ENCODE measurements around the gene CDK11A. TPM values are rescaled to one million over a fixed set of nuclear protein-coding genes. Genes with fewer than 3 reads are reported as not detected.
"Not testable (repeated sequence)": the region's sequence is repeated elsewhere in the genome, so short reads cannot be mapped to it uniquely, and the experiment has no call there.

The CDK11A gene
- total RNA-seq, 1 experiment from 2014 or later = 56.1 TPM

DNA sequence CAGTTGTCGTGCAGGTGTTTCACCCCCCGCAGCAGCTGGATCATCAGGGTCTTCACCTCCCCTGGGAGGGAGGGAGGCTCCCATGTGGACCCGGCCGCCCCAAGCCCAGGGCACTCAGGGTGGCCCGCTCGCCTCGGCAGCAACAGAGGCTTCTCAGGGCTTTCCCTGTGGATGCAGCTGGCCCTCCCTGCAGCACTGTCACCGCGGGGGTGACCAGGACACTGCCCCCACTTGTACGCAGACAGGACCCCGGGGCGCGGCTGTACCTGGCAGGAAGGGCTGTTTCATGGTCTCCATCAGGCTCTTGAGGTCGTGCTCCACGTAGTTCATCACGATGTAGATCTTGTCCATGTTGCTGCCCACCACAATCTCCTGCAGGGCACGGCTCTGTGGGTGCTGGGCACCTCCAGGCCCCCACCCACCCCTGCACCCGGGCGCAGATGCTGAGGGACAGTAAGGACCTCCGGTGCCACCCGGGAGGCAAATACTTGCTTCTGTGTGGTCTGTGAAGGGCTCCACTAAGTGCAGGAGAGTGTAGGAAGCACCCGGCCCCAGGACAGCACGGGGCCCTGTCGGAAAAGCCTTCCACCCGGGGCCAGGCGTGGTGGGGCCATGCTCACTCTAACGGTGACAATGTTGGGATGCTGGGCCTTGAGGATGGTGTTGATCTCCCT lies 19.7 kb downstream of the CDK11A start:
- H3K27me3 ChIP-seq (replicated peaks; ENCODE audit: insufficient read depth, low read depth, low read length, poor library complexity); CTCF ChIA-PET; H3K9me3 ChIP-seq (ENCODE audit: low read depth, low read length, poor library complexity, severe bottlenecking); H3K4me1 ChIP-seq (ENCODE audit: insufficient read depth, low read length, poor library complexity, severe bottlenecking); DNase-seq (ENCODE audit: low spot score); intact Hi-C loops (cut with micrococcal nuclease; ENCODE audit: unreplicated experiment); H3K4me3 ChIP-seq (ENCODE audit: low read depth, low read length, poor library complexity, severe bottlenecking); H3K27ac ChIP-seq (ENCODE audit: low read depth, low read length, poor library complexity, severe bottlenecking); POLR2A ChIA-PET (ENCODE audit: low non-redundant PET); H3K36me3 ChIP-seq (ENCODE audit: insufficient read depth, low read length, poor library complexity, severe bottlenecking); BruUV-seq (replicated peaks): not testable (repeated sequence)

DNA sequence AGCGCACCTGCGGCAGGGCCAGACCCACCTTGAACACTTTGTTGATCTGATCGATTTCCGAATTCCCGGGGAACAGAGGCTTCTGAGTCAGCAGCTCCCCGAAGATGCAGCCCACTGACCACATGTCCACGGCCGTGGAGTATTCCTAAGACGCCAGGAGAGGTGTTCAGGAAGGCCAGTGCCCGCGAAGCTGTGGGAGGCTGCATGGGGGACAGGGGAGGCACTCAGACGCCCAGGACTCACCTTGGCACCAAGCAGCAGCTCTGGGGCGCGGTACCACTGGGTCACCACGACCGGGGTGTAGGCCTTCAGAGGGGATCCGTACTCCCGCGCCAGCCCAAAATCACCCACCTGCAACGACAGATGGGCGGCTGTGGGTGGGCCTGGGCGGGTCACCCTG lies 20.4 kb downstream of the CDK11A start:
- H3K4me3 ChIP-seq (ENCODE audit: low read depth, low read length, poor library complexity, severe bottlenecking) = no peak overlapping the region
- no peaks in the 10 kb centered on the region for H3K9me3 ChIP-seq (ENCODE audit: low read depth, low read length, poor library complexity, severe bottlenecking)
- ChIA-PET POLR2A (ENCODE audit: low non-redundant PET) (interaction anchor here (0.5 kb wide), 1 partner anchor 107 kb away, joined by 4 read pairs; no protein-coding TSS in a partner anchor), CTCF (no interaction called here)
- TF ChIP-seq, protein P1, sequence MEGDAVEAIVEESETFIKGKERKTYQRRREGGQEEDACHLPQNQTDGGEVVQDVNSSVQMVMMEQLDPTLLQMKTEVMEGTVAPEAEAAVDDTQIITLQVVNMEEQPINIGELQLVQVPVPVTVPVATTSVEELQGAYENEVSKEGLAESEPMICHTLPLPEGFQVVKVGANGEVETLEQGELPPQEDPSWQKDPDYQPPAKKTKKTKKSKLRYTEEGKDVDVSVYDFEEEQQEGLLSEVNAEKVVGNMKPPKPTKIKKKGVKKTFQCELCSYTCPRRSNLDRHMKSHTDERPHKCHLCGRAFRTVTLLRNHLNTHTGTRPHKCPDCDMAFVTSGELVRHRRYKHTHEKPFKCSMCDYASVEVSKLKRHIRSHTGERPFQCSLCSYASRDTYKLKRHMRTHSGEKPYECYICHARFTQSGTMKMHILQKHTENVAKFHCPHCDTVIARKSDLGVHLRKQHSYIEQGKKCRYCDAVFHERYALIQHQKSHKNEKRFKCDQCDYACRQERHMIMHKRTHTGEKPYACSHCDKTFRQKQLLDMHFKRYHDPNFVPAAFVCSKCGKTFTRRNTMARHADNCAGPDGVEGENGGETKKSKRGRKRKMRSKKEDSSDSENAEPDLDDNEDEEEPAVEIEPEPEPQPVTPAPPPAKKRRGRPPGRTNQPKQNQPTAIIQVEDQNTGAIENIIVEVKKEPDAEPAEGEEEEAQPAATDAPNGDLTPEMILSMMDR (conservative IDR thresholded peaks at IDR 0.05; ENCODE audit: low read depth, low read length) = no peak
- TF ChIP-seq EZH2 (IDR thresholded peaks at IDR 0.05; ENCODE audit: borderline replicate concordance, low read depth, low read length, poor library complexity, severe bottlenecking) = no peak
- intact Hi-C loops (cut with micrococcal nuclease; ENCODE audit: unreplicated experiment) = no loop called here
- DNase-seq (ENCODE audit: low spot score) = no peak
- H3K27ac ChIP-seq (ENCODE audit: low read depth, low read length, poor library complexity, severe bottlenecking) = no peak overlapping the region
- no TSS peak for BruUV-seq (replicated peaks)
- H3K4me1 ChIP-seq (ENCODE audit: insufficient read depth, low read length, poor library complexity, severe bottlenecking) = no peaks in the 10 kb centered on the region
- no peaks in the 10 kb centered on the region for H3K36me3 ChIP-seq (ENCODE audit: insufficient read depth, low read length, poor library complexity, severe bottlenecking)
- no peaks in the 10 kb centered on the region for H3K27me3 ChIP-seq (replicated peaks; ENCODE audit: insufficient read depth, low read depth, low read length, poor library complexity)

DNA sequence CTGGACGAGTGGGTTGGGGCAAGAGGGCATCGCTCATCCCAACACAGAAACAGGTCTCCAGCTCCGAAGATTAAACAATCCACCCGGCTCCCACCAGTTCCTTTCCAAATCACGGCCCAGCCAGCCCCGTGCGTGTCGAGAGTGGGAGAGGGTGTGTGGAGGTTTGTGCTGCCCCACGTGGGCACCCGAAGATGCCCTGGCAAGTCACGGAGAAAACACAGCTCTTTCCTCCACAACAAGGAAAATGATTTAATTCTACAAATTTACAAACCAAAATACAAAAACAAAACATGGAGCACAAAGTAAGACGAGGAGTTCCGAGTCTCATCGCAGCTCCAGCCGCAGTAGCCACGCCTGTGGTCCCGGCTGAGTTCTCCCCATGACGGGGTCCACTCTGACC lies 21.7 kb downstream of the CDK11A start:
- H3K36me3 ChIP-seq (ENCODE audit: insufficient read depth, low read length, poor library complexity, severe bottlenecking); H3K4me1 ChIP-seq (ENCODE audit: insufficient read depth, low read length, poor library complexity, severe bottlenecking); CTCF ChIA-PET; DNase-seq (ENCODE audit: low spot score); H3K27me3 ChIP-seq (replicated peaks; ENCODE audit: insufficient read depth, low read depth, low read length, poor library complexity); H3K9me3 ChIP-seq (ENCODE audit: low read depth, low read length, poor library complexity, severe bottlenecking); BruUV-seq (replicated peaks); POLR2A ChIA-PET (ENCODE audit: low non-redundant PET); H3K4me3 ChIP-seq (ENCODE audit: low read depth, low read length, poor library complexity, severe bottlenecking); H3K27ac ChIP-seq (ENCODE audit: low read depth, low read length, poor library complexity, severe bottlenecking); intact Hi-C loops (cut with micrococcal nuclease; ENCODE audit: unreplicated experiment): not testable (repeated sequence)

DNA sequence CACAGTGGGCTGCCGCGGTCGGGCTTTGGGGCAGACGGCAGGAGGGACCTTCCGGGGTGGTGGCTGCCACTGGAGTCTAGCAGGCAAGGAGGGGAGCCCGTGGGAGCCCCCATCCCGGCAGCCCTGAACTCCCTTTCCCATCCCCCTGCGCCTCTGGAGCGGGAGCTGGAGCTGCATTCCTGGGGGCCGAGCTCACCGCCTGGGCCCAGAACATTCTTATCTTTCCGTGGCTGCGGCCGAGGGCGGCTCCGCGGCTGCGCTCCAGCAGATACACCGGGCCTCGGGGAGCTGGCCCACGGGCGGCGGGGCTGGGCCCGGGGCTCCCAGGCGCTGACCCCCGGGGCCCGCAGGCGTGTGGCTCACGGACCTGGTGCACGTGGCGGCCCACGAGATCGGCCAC lies 23.6 kb downstream of the CDK11A start:
- CTCF ChIA-PET; H3K4me1 ChIP-seq (ENCODE audit: insufficient read depth, low read length, poor library complexity, severe bottlenecking); H3K27ac ChIP-seq (ENCODE audit: low read depth, low read length, poor library complexity, severe bottlenecking); H3K36me3 ChIP-seq (ENCODE audit: insufficient read depth, low read length, poor library complexity, severe bottlenecking); POLR2A ChIA-PET (ENCODE audit: low non-redundant PET); intact Hi-C loops (cut with micrococcal nuclease; ENCODE audit: unreplicated experiment); DNase-seq (ENCODE audit: low spot score); BruUV-seq (replicated peaks); H3K27me3 ChIP-seq (replicated peaks; ENCODE audit: insufficient read depth, low read depth, low read length, poor library complexity); H3K9me3 ChIP-seq (ENCODE audit: low read depth, low read length, poor library complexity, severe bottlenecking); H3K4me3 ChIP-seq (ENCODE audit: low read depth, low read length, poor library complexity, severe bottlenecking): not testable (repeated sequence)

DNA sequence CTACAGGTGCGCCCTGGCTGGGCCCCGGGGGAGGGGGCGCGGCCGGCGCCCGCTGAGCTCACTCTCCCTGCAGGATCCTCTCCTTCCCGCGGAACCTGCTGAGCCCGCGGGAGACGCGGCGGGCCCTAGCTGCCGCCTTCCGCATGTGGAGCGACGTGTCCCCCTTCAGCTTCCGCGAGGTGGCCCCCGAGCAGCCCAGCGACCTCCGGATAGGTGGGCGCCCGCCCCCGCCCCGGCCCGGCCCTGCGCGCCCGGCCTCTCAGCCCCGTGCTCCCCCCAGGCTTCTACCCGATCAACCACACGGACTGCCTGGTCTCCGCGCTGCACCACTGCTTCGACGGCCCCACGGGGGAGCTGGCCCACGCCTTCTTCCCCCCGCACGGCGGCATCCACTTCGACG lies 24.1 kb downstream of the CDK11A start:
- POLR2A ChIA-PET (ENCODE audit: low non-redundant PET) = not testable (repeated sequence)

DNA sequence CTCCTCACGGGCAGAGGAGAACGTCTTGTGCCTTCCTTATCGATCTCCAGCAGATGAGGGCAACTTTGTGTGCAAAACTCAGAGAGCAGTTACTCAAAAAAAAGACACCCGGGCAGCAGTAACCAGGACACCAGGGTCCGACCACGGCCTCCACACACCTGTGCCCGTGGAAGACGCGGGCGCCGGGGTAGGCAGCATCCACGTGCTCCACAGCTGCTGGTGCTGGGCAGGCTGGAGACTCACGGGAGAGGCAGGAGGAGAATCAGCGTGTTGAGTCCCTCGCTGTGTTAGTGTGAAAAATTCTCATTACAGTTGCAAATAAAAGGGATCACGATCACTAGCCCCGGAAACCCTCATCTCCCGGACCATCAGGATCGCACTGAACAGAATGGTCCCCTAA lies 25.1 kb downstream of the CDK11A start:
- intact Hi-C loops (cut with micrococcal nuclease; ENCODE audit: unreplicated experiment) = loop anchor here (10.0 kb wide), 1 partner anchor 46 kb away; no protein-coding TSS in a partner anchor
- POLR2A ChIA-PET (ENCODE audit: low non-redundant PET); H3K36me3 ChIP-seq (ENCODE audit: insufficient read depth, low read length, poor library complexity, severe bottlenecking); H3K27ac ChIP-seq (ENCODE audit: low read depth, low read length, poor library complexity, severe bottlenecking); BruUV-seq (replicated peaks); H3K4me3 ChIP-seq (ENCODE audit: low read depth, low read length, poor library complexity, severe bottlenecking); H3K9me3 ChIP-seq (ENCODE audit: low read depth, low read length, poor library complexity, severe bottlenecking); DNase-seq (ENCODE audit: low spot score); H3K27me3 ChIP-seq (replicated peaks; ENCODE audit: insufficient read depth, low read depth, low read length, poor library complexity); H3K4me1 ChIP-seq (ENCODE audit: insufficient read depth, low read length, poor library complexity, severe bottlenecking); CTCF ChIA-PET: not testable (repeated sequence)

More for the DNA sequence above, 24.1 kb downstream of the CDK11A start:
- H3K4me3 ChIP-seq (ENCODE audit: low read depth, low read length, poor library complexity, severe bottlenecking); H3K36me3 ChIP-seq (ENCODE audit: insufficient read depth, low read length, poor library complexity, severe bottlenecking); BruUV-seq (replicated peaks); CTCF ChIA-PET; intact Hi-C loops (cut with micrococcal nuclease; ENCODE audit: unreplicated experiment); H3K27me3 ChIP-seq (replicated peaks; ENCODE audit: insufficient read depth, low read depth, low read length, poor library complexity); H3K4me1 ChIP-seq (ENCODE audit: insufficient read depth, low read length, poor library complexity, severe bottlenecking); H3K9me3 ChIP-seq (ENCODE audit: low read depth, low read length, poor library complexity, severe bottlenecking); H3K27ac ChIP-seq (ENCODE audit: low read depth, low read length, poor library complexity, severe bottlenecking); DNase-seq (ENCODE audit: low spot score): not testable (repeated sequence)
